Activated CD4-positive, alpha-beta memory T cell treated with anti-CD3 and anti-CD28 coated beads for 36 hours (primary cell): Measurements from ENCODE around the gene PREP. TPM values are rescaled to one million over a fixed set of nuclear protein-coding genes. Genes with fewer than 3 reads are reported as not detected.

Source experiments
- CTCF ChIA-PET: fragments of 350-600 bp; sonication (Branson Sonifier 250); formaldehyde crosslinking; loops from one replicate; lab custom pipeline; 2021; ENCODE audit warnings: antibody characterized with exemption, inconsistent platforms; lab: Charles Lee
- POLR2A ChIA-PET: fragments of 350-600 bp; sonication (Branson Sonifier 250); formaldehyde crosslinking; loops from one replicate; lab custom pipeline; 2021; ENCODE audit warnings: antibody characterized with exemption; lab: Charles Lee
- DNase-seq: peaks from one replicate; pipeline ENCODE4 v3.0.0-alpha.2; 2020
- H3K27ac Mint-ChIP-seq: one replicate; pipeline ENCODE4 v1.8.0; 2021; ENCODE audit warnings: mixed read lengths
- H3K27me3 Mint-ChIP-seq: one replicate; pipeline ENCODE4 v1.8.0; 2021; ENCODE audit warnings: mixed read lengths
- H3K36me3 Mint-ChIP-seq: one replicate; pipeline ENCODE4 v1.8.0; 2021; ENCODE audit warnings: mixed read lengths
- H3K4me1 Mint-ChIP-seq: one replicate; pipeline ENCODE4 v1.8.0; 2021; ENCODE audit warnings: low read depth, mixed read lengths
- H3K4me3 Mint-ChIP-seq: one replicate; pipeline ENCODE4 v1.8.0; 2021; ENCODE audit warnings: mild to moderate bottlenecking, mixed read lengths
- H3K9me3 Mint-ChIP-seq: one replicate; pipeline ENCODE4 v1.8.0; 2021; ENCODE audit warnings: mixed read lengths
- intact Hi-C: fragments of 100-400 bp; cut with micrococcal nuclease; formaldehyde crosslinking; loops from one replicate; pipeline ENCODE4 v1.15.1; 2023
- total RNA-seq, 2 experiments: library from RNA; stranded (reverse); gene quantifications; one replicate each; pipeline ENCODE4 v1.2.3, GENCODE V29; 2021

PREP gene
- total RNA-seq, 2 experiments from 2014 or later, result 42.7 to 45.7 TPM

DNA sequence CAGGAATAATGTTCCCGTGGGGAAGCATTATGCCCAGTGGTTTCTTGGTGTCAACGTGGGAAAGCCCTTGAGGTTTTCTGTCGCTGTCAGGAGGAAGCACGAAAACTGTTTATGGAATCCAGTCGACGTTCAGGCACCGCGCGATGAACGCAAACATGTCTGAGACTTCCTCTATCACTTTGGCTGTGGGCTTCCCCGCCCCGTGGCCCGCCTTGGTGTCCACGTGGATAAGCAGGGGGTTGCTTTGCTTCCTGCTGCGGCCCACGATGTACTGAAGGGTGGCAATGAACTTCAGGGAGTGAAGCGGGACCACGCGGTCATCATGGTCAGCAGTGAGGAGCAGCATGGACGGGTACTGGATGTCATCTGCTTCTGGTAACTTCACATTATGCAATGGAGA is 124.8 kb downstream of the PREP start:
- Mint-ChIP-seq H3K4me1 (no peaks in the 10 kb centered on the region), H3K4me3 (no peak overlapping the region), H3K9me3 (no peaks in the 10 kb centered on the region), H3K36me3 (peaks cover 58% of the 10 kb centered on the region), H3K27ac (no peak overlapping the region), H3K27me3 (no peaks in the 10 kb centered on the region)
- CTCF ChIA-PET, result no interaction called here
- POLR2A ChIA-PET, result no interaction called here
- intact Hi-C loops, result no loop called here
- DNase-seq, result no peak

DNA sequence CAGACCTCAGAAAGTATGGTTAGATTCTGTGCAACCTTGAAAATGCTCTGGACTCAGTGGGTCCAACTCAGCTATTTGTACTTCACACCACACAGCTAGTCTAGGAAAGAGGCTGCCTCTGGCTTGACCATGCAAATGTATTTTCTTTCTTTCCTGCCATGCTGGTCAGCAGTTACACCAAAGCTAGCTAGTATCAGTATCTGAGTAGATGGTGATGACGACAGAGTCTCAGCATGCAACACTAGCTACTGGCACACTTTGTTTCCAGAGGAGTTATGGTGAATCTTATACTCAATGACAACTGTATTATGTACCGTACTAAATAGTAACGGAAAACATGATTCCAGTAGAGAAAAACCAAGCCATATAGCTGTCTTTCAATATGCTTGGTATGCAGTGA is 126.5 kb downstream of the PREP start:
- intact Hi-C loops, result no loop called here
- Mint-ChIP-seq H3K4me3 (no peak overlapping the region), H3K4me1 (no peaks in the 10 kb centered on the region), H3K36me3 (peaks cover 44% of the 10 kb centered on the region), H3K27me3 (no peaks in the 10 kb centered on the region), H3K9me3 (no peaks in the 10 kb centered on the region), H3K27ac (no peak overlapping the region)
- CTCF ChIA-PET, result no interaction called here
- no peak for DNase-seq
- POLR2A ChIA-PET, result no interaction called here

DNA sequence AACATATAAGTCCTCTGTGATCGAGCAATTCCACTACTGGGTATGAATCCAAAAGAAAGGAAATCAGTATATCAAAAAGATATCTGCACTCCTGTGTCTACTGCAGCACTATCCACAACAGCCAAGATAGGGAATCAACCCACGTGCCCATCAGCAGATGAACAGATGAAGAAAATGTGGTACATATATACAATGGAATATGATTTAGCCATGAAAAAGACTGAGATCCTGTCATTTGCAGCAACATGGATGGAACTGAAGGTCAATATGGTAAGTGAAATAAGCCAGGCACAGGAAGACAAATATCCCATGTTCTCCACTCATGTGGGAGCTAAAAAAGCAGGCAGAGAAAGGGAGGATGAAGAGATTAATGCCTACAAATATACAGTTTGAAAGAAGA is 127.3 kb downstream of the PREP start:
- intact Hi-C loops, result no loop called here
- H3K4me1 Mint-ChIP-seq, result no peaks in the 10 kb centered on the region
- H3K4me3 Mint-ChIP-seq, result no peak overlapping the region
- H3K9me3 Mint-ChIP-seq, result no peaks in the 10 kb centered on the region
- H3K36me3 Mint-ChIP-seq, result peaks cover 38% of the 10 kb centered on the region
- ChIA-PET POLR2A (no interaction called here), CTCF (no interaction called here)
- H3K27ac Mint-ChIP-seq, result no peak overlapping the region
- no peaks in the 10 kb centered on the region for H3K27me3 Mint-ChIP-seq
- no peak for DNase-seq

DNA sequence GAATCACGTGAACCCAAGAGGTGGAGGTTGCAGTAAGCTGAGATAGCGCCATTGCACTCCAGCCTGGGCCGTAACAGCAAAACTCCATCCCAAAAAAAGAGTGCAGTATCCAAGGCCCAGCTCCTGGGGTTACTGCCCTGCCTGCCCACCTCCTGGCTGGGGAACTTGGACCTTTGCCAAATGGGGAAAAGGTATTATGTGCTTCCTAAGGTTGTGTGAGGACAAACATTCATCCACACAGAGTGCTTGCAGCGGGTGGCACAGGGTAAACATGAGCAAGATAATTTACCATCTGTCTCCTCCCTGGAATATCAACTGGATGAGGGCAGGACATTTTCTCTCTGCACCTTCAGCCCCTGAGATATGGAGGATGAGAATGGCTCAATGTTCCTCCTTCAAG is 128.2 kb downstream of the PREP start:
- H3K36me3 Mint-ChIP-seq, result peaks cover 31% of the 10 kb centered on the region
- ChIA-PET CTCF (no interaction called here), POLR2A (no interaction called here)
- DNase-seq, result no peak
- no peaks in the 10 kb centered on the region for H3K27me3 Mint-ChIP-seq
- H3K4me1 Mint-ChIP-seq, result no peaks in the 10 kb centered on the region
- H3K27ac Mint-ChIP-seq, result no peak overlapping the region
- H3K4me3 Mint-ChIP-seq, result no peak overlapping the region
- intact Hi-C loops, result no loop called here
- H3K9me3 Mint-ChIP-seq, result no peaks in the 10 kb centered on the region

DNA sequence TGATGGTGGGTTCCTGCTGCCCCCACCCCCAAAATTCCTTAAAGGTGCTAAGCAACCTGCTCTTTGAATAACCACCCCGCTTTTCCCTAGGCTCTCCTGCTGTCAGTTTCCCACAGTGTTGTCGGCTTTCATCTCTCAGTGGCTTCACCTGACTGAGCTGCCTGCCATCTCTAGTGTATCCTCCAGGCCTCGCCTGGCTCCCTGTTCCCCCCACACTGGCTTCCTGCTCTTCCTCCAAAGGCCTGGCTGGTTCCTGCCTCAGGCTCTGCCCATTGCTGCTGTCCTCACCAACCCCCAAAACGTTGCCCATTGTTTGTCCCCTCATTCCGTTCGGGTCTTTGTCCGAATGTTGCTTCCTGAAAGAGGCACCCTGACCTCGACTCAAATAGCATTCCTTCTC is 129.3 kb downstream of the PREP start:
- ChIA-PET CTCF (no interaction called here), POLR2A (no interaction called here)
- no peaks in the 10 kb centered on the region for H3K4me1 Mint-ChIP-seq
- intact Hi-C loops, result no loop called here
- no peaks in the 10 kb centered on the region for H3K27me3 Mint-ChIP-seq
- H3K36me3 Mint-ChIP-seq, result peaks cover 24% of the 10 kb centered on the region
- no peak overlapping the region for H3K27ac Mint-ChIP-seq
- no peaks in the 10 kb centered on the region for H3K9me3 Mint-ChIP-seq
- no peak overlapping the region for H3K4me3 Mint-ChIP-seq
- no peak for DNase-seq

DNA sequence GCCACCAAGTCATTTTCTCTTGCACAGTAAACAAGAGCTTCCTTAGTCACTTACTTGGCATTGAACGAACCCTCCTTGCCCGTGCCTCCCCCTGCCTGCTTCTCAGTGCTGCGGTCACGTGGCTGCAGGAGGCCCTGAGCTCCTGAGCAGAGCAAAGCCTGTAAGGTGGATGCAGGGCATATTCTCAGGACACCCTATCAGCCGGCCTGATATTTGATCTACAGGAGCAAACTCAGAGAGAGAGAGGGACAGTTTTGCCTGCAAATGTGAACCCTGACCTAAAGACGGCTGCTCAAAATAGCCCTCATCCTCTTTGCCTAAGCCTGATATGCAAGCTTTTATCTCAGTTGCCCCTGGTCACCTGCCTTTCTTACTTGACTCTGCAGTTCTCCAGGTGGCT is 130.1 kb downstream of the PREP start:
- intact Hi-C loops, result no loop called here
- Mint-ChIP-seq H3K9me3 (no peaks in the 10 kb centered on the region), H3K4me1 (no peaks in the 10 kb centered on the region), H3K27ac (no peak overlapping the region), H3K4me3 (no peak overlapping the region), H3K27me3 (no peaks in the 10 kb centered on the region), H3K36me3 (peaks cover 17% of the 10 kb centered on the region)
- no peak for DNase-seq
- ChIA-PET CTCF (interaction anchor here (1.0 kb wide), 1 partner anchor 9 kb away, joined by 3 read pairs; no protein-coding TSS in a partner anchor), POLR2A (no interaction called here)

DNA sequence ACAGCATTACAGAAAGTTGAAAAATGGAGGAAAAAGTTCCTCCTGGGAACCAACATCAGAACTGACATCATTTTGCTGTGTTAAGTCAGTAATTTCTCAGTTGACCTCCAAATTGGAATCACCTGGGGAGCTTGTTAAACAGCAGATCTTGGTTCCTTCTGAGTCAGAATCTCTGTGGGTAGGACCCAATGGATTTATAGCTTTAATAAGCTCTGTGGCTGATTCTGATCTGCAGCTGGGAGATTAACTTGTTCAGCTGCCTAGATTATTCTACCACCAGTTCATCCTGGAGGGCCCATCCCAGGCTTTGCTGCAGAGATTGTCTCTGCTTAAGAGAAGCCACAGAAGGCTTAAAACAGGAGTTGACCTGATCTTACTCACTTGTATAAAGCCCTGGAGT is 132.4 kb downstream of the PREP start:
- intact Hi-C loops, result no loop called here
- Mint-ChIP-seq H3K4me1 (no peaks in the 10 kb centered on the region), H3K27ac (no peak overlapping the region), H3K36me3 (peaks cover 4% of the 10 kb centered on the region), H3K27me3 (no peaks in the 10 kb centered on the region), H3K4me3 (no peak overlapping the region), H3K9me3 (peaks cover 4% of the 10 kb centered on the region)
- no peak for DNase-seq
- POLR2A ChIA-PET, result no interaction called here
- CTCF ChIA-PET, result no interaction called here

DNA sequence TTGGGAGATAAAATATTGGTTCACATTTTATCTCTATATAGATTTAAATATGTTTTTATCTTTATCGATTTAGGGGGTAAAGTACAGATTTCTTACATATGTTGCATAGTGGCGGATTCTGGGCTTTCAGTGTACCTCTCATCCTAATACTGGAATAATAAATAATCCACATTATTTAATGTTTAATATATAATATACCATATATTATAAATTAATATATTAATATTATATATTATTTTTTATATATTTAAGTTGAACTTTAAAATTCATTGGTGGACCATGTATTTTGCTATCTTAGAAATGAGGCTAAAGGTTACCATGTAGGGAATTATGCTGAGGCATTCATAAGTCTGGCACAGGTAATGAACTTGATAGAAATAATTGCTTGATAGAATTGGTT is 133.5 kb downstream of the PREP start:
- Mint-ChIP-seq H3K4me1 (no peaks in the 10 kb centered on the region), H3K27ac (no peak overlapping the region), H3K4me3 (no peak overlapping the region), H3K9me3 (peaks cover 4% of the 10 kb centered on the region), H3K36me3 (peaks cover 4% of the 10 kb centered on the region), H3K27me3 (no peaks in the 10 kb centered on the region)
- DNase-seq, result no peak
- intact Hi-C loops, result loop anchor here (10.0 kb wide), 1 partner anchor 185 kb away; no protein-coding TSS in a partner anchor
- ChIA-PET CTCF (no interaction called here), POLR2A (no interaction called here)

DNA sequence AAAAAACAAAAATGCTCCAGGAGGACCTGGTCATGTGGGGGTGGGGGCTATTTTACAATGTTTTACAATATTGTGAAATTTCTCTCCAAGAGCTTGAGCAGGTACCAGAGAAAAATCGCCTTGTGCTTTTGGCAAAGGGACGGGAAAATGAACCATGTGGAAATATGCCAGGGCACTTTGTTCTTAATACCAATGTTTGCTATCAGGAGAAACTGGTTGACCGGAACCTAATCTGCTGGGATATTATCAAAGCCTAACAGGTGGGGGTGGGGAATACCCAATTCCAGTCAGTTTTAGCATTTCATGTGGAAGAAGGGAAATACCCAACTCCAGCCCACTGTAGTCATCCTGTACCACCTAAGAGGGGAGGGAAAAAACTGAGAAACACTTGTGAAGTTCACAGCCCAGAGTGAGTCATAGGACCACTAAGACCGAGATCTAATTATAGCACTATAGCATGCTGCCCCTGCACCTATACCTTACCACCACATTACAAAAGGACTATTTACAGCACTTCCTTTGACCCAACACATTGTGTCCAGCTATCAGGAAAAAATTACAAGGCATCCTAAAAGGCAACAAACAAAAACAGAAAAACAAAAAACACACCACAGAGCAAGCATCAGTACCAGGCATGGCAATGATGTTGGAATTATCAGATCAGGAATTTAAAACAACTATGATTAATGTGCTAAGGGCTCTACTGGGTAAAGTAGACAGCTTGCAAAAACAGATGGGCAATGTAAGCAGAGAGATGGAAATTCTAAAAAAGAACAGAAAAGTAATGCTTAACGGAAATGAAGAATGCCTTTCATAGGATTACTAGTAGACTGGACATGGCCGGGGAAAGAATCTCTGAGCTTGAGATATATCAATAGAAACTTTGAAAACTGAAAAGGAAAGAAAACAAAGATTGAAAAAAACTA is 138.9 kb downstream of the PREP start:
- no peak overlapping the region for H3K27ac Mint-ChIP-seq
- POLR2A ChIA-PET, result no interaction called here
- CTCF ChIA-PET, result no interaction called here
- peaks cover 5% of the 10 kb centered on the region for H3K4me1 Mint-ChIP-seq
- H3K9me3 Mint-ChIP-seq, result peaks cover 4% of the 10 kb centered on the region
- intact Hi-C loops, result loop anchor here (10.0 kb wide), 1 partner anchor 179 kb away; no protein-coding TSS in a partner anchor
- no peak overlapping the region for H3K4me3 Mint-ChIP-seq
- DNase-seq, result no peak
- H3K27me3 Mint-ChIP-seq, result peaks cover 3% of the 10 kb centered on the region
- peaks cover 4% of the 10 kb centered on the region for H3K36me3 Mint-ChIP-seq

DNA sequence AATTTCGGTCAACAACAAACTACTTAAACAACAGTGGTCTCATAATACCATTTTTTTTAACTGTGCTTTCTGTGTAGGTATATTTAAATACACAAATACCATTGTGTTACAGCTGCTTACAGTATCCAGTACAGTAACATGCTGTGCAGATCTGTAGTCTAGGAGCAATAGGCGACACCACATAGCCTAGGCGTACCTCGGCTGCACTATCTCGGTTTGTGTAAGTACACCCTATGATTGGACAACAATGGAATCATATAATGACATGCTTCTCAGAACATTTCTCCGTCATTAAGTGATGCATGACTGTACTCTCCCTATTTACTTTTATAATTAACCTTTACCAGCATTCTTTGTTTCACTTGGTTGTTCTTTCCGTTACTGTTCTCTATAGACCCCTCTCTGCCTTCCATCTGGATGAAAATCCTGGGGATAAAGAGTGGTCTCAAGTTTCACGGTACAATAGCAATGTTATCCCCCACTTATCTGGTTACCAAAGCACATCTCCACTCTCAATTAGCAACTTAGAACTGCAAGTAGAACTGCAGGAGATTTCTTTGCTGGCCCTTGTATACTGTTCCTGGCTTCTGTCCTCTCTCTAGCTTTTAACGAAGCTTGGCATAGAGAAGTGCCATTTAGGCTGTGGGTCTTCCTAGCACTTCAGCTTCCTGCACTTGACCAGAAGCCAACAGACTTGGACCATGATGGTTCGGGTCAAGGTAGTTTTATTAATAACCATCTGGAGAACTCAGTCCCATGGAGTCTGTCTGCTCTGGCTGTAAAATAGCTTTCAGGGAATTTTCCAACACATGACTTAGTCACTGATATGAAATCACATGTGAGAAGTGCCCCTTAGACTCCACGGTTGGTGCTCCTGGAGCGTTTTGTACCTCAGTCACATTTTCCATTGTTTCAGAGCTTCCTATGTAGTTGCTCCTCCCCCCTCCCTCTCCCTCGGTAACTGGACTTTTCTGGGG is 142.7 kb downstream of the PREP start:
- Mint-ChIP-seq H3K36me3 (no peaks in the 10 kb centered on the region), H3K27me3 (peaks cover 3% of the 10 kb centered on the region), H3K27ac (no peak overlapping the region), H3K4me3 (no peak overlapping the region), H3K4me1 (peaks cover 5% of the 10 kb centered on the region), H3K9me3 (no peaks in the 10 kb centered on the region)
- DNase-seq, result no peak
- intact Hi-C loops, result loop anchor here (10.0 kb wide), 1 partner anchor 175 kb away; no protein-coding TSS in a partner anchor
- ChIA-PET CTCF (no interaction called here), POLR2A (no interaction called here)

DNA sequence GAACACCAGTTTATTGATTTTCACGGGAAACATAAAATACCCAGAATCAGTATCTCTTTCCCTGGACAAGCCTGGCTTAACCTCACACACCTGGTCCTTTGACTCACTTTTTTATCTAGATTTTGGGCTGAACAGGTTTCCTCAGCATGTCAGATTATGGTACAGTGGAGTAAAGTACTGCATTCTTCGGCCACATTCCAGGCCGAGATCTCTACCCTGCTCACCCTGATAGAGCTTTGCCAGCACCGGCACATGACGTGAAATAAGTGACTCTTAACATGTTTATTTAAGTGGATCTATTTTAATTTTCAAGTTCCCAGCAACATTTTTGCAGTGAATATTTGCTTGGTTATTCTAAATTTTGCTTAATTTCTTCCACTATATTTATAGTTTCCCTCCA is 144.1 kb downstream of the PREP start:
- no peaks in the 10 kb centered on the region for H3K9me3 Mint-ChIP-seq
- no peak overlapping the region for H3K4me3 Mint-ChIP-seq
- H3K4me1 Mint-ChIP-seq, result peaks cover 1% of the 10 kb centered on the region
- POLR2A ChIA-PET, result no interaction called here
- no peak overlapping the region for H3K27ac Mint-ChIP-seq
- H3K36me3 Mint-ChIP-seq, result no peaks in the 10 kb centered on the region
- intact Hi-C loops, result no loop called here
- CTCF ChIA-PET, result no interaction called here
- no peak for DNase-seq
- H3K27me3 Mint-ChIP-seq, result peaks cover 3% of the 10 kb centered on the region

DNA sequence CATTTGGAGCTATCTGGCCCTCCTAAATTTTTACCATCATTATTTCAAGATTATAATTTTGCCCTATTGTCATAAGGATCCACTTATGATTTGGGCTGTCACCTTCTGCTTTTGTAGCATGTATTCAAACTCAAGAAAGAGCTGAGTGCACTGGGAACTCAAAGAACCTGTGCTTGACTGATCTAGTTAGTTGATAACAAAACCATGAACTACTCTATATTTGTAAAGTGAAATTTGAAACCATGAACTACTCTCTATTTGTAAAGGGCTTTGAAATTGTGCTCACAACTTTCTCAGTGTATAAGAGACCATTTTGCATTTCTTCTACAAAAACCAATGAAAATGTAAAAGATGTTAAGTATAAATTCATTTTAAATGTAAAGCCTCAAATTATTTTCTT is 145.5 kb downstream of the PREP start:
- intact Hi-C loops, result no loop called here

More for the DNA sequence above, 145.5 kb downstream of the PREP start:
- POLR2A ChIA-PET, result no interaction called here
- H3K4me1 Mint-ChIP-seq, result no peaks in the 10 kb centered on the region
- peaks cover 3% of the 10 kb centered on the region for H3K27me3 Mint-ChIP-seq
- H3K36me3 Mint-ChIP-seq, result no peaks in the 10 kb centered on the region
- no peak overlapping the region for H3K27ac Mint-ChIP-seq
- CTCF ChIA-PET, result no interaction called here
- no peaks in the 10 kb centered on the region for H3K9me3 Mint-ChIP-seq
- DNase-seq, result no peak
- no peak overlapping the region for H3K4me3 Mint-ChIP-seq
